GM12875 (cell line): ENCODE results near the gene NELL1.

Experiments
- H3K4me3 ChIP-seq: one replicate; pipeline ENCODE4 v1.5.1; 2011; ENCODE audit warnings: low read depth, low read length, control low read depth
- TF ChIP-seq, protein P1 (sequence below): IDR thresholded peaks from 2 replicates; pipeline ENCODE4 v1.5.1; 2011; ENCODE audit warnings: low read depth, mild to moderate bottlenecking, control low read depth, inconsistent platforms, low read length, moderate library complexity, borderline replicate concordance; ENCODE audit not compliant: insufficient read depth

The NELL1 gene

GRCh38 chr11:20864628-20865027, 195.2 kb downstream of the NELL1 start:
- TF ChIP-seq, protein P1, sequence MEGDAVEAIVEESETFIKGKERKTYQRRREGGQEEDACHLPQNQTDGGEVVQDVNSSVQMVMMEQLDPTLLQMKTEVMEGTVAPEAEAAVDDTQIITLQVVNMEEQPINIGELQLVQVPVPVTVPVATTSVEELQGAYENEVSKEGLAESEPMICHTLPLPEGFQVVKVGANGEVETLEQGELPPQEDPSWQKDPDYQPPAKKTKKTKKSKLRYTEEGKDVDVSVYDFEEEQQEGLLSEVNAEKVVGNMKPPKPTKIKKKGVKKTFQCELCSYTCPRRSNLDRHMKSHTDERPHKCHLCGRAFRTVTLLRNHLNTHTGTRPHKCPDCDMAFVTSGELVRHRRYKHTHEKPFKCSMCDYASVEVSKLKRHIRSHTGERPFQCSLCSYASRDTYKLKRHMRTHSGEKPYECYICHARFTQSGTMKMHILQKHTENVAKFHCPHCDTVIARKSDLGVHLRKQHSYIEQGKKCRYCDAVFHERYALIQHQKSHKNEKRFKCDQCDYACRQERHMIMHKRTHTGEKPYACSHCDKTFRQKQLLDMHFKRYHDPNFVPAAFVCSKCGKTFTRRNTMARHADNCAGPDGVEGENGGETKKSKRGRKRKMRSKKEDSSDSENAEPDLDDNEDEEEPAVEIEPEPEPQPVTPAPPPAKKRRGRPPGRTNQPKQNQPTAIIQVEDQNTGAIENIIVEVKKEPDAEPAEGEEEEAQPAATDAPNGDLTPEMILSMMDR: no peak
- no peak overlapping the region for H3K4me3 ChIP-seq

- H3K4me3 ChIP-seq: no peak overlapping the region
- TF ChIP-seq, protein P1: no peak
These were observed 195.8 kb downstream of the NELL1 start for GRCh38 chr11:20865161-20865560.

DNA sequence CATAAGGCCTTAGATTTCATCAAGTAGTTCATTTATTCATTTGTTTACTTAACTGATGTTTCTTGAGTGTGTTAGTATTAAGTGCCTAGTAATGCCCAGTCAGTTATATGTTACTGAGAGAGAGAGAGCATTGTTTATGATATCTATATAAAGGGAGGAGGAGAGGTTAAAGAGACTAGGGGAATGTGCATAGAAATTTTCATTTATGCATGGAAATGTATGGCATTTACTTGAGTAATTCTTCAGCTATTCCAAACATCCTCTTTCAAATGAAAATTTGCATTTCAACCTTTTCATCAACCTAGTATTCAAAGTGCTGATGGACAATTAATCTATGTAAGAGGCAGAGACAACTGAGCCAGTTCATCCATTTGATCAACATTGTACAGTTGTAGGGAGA, 199.7 kb downstream of the NELL1 start:
- no peak overlapping the region for H3K4me3 ChIP-seq
- TF ChIP-seq, protein P1: no peak

DNA sequence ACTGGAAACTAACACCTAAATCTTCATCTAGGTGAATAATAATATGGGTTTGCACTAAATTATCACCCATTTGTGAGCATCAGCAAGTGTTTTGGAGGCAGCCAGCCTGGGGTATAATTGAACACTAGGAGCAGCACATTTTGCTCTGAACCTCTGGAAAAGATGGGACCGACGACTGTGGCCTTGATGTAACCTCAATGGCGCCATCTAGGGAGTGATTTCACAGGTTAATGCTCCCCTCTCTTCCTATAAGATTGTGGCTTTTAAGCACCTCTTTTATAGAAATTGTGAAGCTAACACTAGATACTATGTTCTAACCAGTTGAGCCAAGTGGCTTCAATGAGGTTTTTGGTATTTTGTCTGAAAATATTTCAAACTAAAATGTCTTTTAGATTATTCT, 203.7 kb downstream of the NELL1 start:
- TF ChIP-seq, protein P1: peak; percentile 33; the same call in 1 of the 2 replicates
- no peak overlapping the region for H3K4me3 ChIP-seq

GRCh38 chr11:20874358-20874757, 205.0 kb downstream of the NELL1 start:
- H3K4me3 ChIP-seq: no peak overlapping the region
- TF ChIP-seq, protein P1: no peak

DNA sequence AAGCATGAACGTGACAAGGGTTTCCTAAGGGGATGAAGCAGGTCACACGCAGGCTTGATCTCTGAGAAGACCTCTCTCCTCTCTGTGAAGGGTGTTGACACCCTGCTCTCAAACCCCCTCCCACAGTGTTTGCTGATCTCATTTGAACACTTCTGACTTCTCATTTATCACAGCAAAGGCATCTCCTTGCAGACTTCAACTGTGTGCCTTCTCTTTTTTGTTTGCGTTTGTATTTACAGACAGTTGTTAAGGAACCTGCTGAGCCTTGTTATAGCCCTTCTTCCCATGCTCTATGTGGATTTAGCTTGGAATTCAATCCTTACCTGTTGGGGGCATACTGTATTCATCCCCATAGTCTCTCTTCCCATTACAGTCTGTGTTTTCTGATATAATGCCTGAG, 206.5 kb downstream of the NELL1 start:
- TF ChIP-seq, protein P1: no peak
- no peak overlapping the region for H3K4me3 ChIP-seq

GRCh38 chr11:20876738-20877137, 207.4 kb downstream of the NELL1 start:
- H3K4me3 ChIP-seq: no peak overlapping the region
- TF ChIP-seq, protein P1: no peak
